ENCODE results near the gene PPP1R16B.
"Not testable (repeated sequence)": the region's sequence is repeated elsewhere in the genome, so short reads cannot be mapped to it uniquely, and the experiment has no call there.

The PPP1R16B gene

DNA sequence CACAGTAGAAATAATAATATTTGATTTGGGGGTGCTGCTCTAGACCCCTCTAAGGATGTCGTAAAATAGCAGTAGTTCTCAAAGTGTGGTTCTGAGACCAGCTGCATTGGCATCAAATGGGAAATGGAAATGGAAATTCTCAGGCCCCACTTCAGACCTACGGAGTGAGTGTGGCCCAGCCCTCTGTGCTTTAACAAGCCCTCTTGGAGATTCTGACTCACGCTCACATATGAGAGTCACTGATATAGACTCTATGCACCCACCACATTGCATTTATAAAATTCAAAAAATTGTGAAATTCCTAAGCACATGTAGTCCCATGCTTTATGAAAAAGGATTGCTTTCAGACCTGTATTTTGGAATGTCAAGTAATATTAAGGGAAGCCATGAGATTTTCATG lies 14.2 kb upstream of the PPP1R16B start:
- no peak for DNase-seq (ENCODE audit: low spot score)
- no peak for FAIRE-seq

DNA sequence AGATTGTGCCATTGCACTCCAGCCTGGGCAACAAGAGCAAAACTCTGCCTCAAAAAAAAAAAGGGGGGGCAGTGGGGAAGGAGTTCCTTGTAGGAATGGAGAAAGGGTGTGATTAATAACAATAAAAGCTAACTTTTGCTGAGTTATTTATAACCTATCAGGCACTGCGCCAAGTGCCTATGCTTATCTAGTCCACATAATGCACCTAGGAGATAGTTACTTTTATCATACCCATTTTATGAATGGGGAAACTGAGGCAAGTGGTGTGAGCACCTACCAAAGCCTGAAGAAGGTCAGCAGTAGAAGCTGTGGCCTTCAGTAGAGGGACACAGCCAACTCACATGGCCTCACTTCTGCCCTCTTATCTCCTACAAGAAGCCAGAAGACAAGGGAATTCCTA lies 13.6 kb upstream of the PPP1R16B start:
- FAIRE-seq, result no peak
- DNase-seq (ENCODE audit: low spot score), result no peak

GRCh38 chr20:38794057-38794456 lies 11.4 kb upstream of the PPP1R16B start:
- FAIRE-seq, result not testable (repeated sequence)

GRCh38 chr20:38798266-38798665 lies 7.2 kb upstream of the PPP1R16B start:
- no peak for FAIRE-seq
- no peak for DNase-seq (ENCODE audit: low spot score)

More at GRCh38 chr20:38794057-38794456, 11.4 kb upstream of the PPP1R16B start:
- DNase-seq (ENCODE audit: low spot score), result not testable (repeated sequence)

GRCh38 chr20:38799203-38799602 lies 6.3 kb upstream of the PPP1R16B start:
- no peak for DNase-seq (ENCODE audit: low spot score)
- FAIRE-seq, result no peak

DNA sequence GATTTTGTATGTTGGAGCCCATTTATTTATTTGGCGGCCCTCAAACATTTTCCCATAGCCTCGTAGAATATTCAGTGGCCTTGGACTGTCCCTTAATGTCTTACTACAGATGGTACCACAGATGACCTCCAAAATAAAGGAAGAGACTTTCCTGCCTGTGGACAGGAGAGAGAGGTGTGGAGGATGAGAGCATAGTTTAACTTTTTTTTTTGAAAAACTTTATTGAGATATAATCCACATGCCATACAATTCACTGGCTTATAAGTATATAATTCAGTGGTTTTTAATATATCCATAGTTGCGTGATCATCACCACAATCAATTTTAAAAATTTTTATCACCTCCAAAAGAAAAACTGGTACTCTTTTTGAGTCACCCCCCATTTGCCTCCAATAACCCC lies 4.6 kb upstream of the PPP1R16B start:
- DNase-seq (ENCODE audit: low spot score), result no peak
- FAIRE-seq, result no peak

DNA sequence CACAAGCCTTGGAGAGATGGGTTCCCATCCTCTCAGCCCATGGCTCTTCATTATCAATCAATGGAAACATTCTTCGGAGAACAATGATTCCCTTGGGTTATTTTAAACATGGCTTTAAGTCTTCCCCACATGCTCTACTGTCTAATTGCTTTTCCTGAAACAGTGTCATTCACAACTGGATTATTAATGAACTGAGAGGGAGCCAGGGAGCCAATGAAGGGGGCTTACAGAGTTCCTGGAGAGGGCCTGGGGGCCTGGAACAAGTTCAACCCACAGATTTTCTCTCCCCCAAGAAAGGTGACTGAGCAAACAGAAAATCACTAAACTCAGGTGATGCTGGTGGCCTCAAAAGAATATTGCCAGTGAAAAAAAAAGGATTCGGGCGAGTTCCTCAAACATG lies 1.3 kb upstream of the PPP1R16B start:
- DNase-seq (ENCODE audit: low spot score), result no peak
- FAIRE-seq, result no peak

DNA sequence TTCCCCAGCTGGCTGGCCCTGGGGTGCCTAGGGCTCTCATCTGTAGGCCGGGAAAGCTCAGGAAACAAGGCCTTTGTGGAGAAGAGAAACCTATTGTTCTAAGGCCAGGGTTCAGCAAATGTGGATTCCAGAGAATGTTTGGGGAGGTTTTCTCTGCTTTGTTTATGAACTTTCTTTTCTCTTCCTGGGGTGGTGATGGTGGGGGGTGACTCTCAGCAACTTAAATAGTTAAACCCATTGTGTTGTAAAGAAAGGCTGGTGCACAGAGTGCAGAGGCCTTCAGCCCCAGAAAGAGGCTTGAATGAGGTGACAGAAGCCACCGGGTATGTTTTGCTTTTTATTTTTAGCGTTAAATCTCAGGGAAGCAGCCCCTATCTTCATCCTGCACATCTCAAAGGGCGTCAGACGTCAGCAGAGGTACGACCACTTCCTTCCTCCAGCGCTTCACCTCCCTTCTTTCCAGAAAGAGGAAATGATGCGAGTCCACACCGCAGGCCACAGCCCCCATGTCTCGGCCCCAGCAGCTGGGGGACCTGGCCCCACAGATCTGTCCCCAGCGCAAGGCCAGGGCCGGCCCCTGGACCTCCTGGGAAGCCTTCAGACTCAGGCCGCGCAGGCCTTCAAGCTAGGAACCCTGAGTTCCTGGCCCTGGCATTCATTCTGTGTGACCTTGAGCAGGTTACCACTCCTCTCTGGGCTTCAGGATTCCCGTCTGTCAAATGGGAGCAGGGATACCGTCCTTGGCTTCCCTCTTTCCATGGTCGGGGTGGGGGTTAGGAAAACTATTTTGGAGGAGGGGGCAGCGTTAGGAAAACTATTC lies 605 bp upstream of the PPP1R16B start:
- no peak for DNase-seq (ENCODE audit: low spot score)

DNA sequence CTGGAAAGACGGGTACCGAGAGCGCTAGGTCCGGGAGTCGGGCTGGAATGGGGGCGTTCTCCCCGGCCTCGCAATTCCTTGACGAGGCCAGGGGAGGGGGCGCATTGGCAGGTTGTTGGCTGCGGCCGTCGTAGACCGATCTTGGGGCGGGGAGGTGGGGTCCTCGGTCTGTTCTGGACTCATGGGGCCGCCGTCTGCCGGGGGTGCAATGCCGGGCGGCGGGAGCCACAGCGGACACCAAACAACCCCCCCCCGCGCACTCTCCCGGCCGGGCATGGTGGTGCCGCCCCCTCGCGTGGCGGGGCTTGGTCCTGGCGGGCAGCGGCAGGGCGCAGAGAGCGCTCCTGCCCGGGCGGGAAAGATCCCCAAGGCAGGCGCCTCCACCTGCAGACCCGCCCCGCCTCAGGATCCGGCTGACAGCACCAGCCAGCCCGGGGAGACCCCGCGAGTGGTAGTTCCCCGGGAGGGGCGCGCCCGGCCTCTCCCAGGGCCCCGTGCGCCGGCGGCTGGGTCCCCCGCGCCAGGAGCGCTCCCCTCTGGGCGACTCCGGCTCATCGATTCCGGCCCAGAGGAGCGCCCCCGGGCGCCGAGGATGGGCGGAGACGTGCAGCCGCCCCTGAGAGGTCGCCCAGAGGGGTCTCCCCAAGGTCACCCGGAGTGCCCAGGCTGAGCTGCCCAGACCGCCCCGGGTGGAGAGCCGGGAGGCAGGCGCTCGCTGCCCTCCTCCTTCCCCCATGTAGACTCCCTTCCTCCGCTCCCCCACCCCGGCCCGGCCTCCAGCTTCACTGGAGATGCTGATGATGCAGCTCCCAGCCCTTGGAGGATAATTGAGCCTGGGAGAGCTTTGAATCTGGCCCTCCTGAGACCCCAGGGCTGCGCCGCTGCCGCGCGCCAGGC lies 709 bp downstream of the PPP1R16B start:
- no peak for FAIRE-seq
- DNase-seq (ENCODE audit: low spot score), result peak; percentile 69

More for the DNA sequence above, 605 bp upstream of the PPP1R16B start:
- no peak for FAIRE-seq

DNA sequence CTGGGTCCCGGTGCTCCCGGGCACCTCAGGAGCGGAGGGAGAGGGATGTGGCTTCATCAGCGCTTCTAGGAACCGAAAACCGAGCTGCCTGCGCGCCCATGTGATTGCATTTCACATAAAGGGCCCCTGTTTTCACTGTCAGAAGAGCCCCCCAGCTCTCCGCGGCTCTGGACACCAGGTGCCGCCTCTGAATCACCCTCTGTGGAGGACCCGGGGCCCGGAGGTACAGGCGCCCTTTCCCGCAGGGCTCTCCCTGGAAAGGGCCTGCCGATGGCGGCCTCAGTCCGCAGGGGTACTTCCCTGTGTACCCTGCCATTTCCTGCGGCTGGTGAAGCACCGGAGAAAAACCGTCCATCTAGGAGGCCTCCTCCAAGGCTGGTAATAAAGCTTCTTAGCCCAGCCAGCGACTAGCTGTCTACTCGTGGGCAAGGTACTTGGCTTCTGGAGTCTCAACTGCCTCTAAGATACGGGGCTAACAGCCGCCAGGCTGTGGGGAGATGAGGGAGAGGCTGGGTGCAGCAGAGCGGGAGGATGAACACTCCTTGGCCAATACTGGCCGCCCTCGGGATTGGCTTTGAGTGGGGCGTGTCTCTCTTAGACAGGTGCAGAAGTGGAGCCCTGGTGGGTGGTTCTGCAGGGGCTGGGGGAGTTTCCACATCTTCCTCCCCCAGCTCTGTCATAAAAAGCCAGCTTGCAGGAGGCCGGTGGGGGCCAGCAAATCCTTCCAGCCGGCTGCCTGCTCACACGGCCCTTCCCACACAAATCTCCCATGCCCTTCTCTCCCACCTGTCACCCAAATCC lies 1.6 kb downstream of the PPP1R16B start:
- FAIRE-seq (no peak), DNase-seq (ENCODE audit: low spot score) (no peak)

- no peak for DNase-seq (ENCODE audit: low spot score)
- no peak for FAIRE-seq
Observed at GRCh38 chr20:38809942-38810341, 4.4 kb downstream of the PPP1R16B start.

DNA sequence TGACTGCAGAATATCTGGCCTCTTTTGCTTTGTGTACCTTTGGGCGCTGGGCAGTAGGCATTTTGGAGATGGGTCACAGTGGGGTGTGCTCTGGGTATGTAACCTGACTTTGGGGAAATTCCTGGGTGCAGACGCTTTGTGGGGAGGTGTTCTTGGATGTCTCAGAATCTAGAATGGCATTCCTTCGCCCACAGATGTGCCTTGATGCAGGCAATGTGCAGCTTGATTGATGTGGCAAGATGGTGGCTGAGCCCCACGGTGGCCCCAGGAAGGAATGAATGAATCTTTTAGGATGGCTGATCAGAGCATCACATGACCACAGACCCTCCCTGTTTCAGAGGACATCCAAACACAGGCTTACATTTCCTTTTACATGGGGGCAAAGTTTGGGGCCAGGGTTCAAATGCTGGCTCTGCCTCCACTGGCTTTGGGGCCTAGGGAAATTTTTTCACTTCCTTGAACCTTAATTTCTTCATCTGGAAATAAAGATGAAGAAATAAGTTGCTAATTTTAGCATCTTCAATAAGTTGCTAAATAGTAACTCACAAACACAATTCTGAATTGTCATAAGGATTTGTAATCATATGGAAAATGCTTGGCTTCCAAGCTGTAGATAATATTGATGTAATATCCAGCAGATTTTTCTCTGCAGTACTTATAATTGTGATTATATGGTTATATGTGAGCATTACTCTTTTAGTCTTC lies 5.6 kb downstream of the PPP1R16B start:
- no peak for DNase-seq (ENCODE audit: low spot score)
- no peak for FAIRE-seq

DNA sequence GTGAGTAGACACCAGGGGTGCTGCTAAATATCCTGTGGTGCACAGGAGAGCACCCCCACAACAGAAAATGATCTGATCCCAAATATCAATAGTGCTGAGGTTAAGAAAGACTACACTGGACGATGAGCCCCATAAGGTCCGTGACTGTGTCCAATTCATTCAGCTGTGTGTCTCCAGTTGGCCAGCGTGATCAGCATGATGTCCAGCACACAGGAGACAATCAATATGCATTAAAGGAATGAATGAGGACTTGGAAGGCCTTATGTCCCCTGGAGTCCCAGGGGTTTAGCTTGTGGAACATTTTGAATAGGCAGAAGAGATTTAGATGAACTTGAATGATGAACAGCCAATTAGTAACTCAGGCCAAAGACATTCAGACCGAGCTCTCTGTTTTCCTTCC lies 6.3 kb downstream of the PPP1R16B start:
- DNase-seq (ENCODE audit: low spot score) (no peak), FAIRE-seq (no peak)

- no peak for FAIRE-seq
- no peak for DNase-seq (ENCODE audit: low spot score)
Observed at GRCh38 chr20:38812182-38812581, 6.7 kb downstream of the PPP1R16B start.

DNA sequence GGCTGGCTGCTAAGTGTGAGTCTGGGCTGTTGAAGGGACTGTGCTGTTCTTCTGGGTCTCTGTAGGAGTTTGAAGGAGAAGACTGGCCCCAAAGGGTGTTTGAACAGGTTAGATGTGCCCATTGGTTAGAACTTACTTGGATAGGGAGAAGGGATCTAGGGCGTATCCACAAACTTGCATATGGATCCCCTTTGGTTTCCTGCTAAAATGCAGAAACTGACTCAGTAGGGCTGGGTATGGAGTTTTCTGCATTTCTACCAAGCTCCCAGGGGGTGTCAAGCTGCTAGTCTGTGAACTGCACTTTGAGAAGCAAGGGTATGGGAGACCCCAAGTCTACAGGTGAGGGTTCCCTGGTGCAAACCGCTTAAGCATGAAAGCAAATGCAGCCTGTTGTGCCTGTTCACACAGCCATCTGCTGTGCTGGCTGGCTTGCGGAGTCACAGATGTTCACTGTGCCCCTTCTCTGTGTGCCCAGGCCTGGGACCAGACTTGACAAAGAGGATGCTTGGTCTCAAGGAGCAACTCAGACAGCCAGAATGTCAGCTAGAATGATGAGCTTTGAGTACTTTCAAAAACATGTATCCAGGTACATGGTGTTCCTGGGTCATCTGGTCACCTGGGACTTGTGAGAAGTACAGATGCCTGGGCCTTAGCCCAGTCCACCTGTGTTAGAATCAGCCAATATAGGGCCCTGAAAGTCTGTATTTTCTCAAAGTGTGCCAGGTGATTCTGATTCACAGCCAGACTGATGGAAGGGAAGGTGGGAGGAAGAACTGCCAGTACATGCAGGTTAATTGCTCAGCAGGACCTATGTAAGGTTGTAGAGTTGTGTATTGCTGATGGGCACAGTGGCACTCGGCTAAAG lies 7.4 kb downstream of the PPP1R16B start:
- FAIRE-seq, result no peak

DNA sequence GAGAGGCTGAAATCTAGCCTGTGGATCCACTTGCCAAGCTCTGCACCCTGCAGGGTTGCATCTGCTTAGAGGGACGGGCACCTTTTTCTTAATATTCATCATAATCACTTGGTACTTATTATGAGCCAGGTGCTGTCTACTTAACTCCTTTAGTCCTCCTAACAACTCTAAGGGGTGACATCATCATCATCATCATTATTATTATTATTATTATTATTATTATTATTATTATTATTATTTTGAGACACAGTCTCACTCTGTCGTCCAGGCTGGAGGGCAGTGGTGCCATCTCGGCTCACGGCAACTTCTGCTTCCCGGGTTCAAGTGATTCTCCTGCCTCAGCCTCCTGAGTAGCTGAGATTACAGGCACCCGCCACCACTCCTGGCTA lies 8.1 kb downstream of the PPP1R16B start:
- not testable (repeated sequence) for DNase-seq (ENCODE audit: low spot score); FAIRE-seq

More for the DNA sequence above, 7.4 kb downstream of the PPP1R16B start:
- DNase-seq (ENCODE audit: low spot score), result no peak

- no peak for DNase-seq (ENCODE audit: low spot score)
- no peak for FAIRE-seq
Observed at GRCh38 chr20:38815446-38815845, 9.9 kb downstream of the PPP1R16B start.

DNA sequence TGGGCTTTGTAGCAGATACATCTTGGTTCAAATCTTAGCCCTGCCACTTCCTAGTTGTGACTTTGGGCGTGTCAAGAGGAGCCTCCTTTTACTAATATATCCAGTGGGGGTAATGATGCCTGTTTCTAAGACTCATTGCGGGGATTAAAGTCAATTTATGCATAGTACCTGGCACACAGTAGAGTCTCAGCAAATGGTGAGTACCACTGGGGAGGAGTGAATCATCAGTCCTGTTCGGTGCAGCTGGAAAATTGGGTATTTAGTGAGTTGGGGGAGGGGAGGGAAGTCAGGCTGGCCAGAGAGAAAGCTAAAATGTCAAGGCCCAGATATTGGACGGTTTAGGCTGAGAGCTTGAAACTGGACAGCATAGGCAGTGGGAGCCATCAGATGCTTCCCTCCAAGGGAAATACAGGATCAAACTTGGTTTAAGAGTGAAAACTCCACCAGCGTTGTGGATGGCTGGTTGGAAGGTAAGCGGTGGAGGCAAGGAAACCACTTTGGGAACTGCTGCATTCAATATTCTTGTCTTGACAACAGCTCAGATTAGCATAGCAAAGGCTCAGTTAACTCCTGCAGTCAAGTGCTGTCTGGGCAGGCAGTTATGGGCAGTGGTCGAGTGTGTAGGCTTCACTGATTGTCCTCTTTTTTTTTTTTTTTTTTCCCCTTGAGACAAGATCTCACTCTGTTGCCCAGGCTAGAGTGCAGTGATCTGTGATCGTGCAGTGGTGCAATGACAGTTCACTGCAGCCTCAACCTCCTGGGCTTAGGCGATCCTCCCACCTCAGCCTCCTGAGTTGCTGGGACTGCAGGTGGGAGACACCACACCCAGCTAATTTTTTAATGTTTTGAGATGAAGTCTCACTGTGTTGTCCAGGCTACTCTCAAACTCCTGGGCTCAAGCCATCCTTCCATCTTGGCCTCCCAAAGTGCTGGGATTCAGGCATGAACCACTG lies 12.9 kb downstream of the PPP1R16B start:
- FAIRE-seq, result peak; percentile 30
- no peak for DNase-seq (ENCODE audit: low spot score)

DNA sequence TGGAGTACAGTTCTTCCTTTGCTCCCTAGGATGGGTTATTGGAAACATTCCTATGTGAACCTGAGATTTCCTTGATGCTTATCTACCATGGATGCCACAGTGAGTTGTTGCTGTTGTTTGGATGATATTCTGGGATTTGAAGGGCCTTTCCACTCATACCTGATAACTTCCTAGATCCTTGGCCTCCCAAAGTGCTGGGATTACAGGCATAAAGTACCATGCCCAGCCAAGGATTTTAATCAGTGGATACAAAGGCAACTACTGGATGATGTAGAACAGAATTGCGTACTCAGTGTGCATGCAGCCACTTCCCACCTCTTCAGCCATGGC lies 20.0 kb downstream of the PPP1R16B start:
- no peak for DNase-seq (ENCODE audit: low spot score)
- FAIRE-seq, result no peak

Data from urothelium cell line (cell line).